ENCODE measurements around the gene ADAMTS6.

Gene ADAMTS6

GRCh38 chr5:65103756-65104440 lies 377.8 kb downstream of the ADAMTS6 start:
- no peak overlapping the region for H3K18ac ChIP-seq (ENCODE audit: low read depth in 1 of 2, low read length in 2 of 2)

GRCh38 chr5:65102976-65103711 lies 378.6 kb downstream of the ADAMTS6 start:
- Histone ChIP-seq H3K36me3 (ENCODE audit: control insufficient read depth in 1 of 2, insufficient read depth in 2 of 2, low read depth in 1 of 2, low read length in 2 of 2) (no peaks in the 10 kb centered on the region), H3K14ac (ENCODE audit: low read length in 2 of 2) (no peak overlapping the region), H2BK120ac (ENCODE audit: low read depth, low read length) (no peak overlapping the region), H2BK15ac (ENCODE audit: low read depth, poor library complexity, severe bottlenecking) (no peak overlapping the region), H2AFZ (ENCODE audit: low read depth, low read length) (peak overlapping the region; percentile 70), H2BK5ac (ENCODE audit: low read depth, low read length, poor library complexity, severe bottlenecking) (no peak overlapping the region), H2AK5ac (ENCODE audit: low read length, severe bottlenecking) (no peak overlapping the region), H3K9me3 (ENCODE audit: control insufficient read depth, low read length) (no peaks in the 10 kb centered on the region), H3K4me2 (ENCODE audit: low read length, poor library complexity, severe bottlenecking) (peak overlapping the region; percentile 10), H3K27me3 (ENCODE audit: control insufficient read depth in 1 of 2, insufficient read depth in 1 of 2, low read length in 2 of 2) (no peaks in the 10 kb centered on the region), H3K27ac (ENCODE audit: low read length, poor library complexity, severe bottlenecking) (no peak overlapping the region), H3K23ac (ENCODE audit: low read length in 2 of 2) (no peak overlapping the region), H3K18ac (ENCODE audit: low read depth in 1 of 2, low read length in 2 of 2) (peak overlapping the region in 1 of 2 experiments; percentile 29), H3K9ac (ENCODE audit: low read length) (peak overlapping the region; percentile 89), H4K91ac (ENCODE audit: low read length) (no peak overlapping the region), H3K4ac (ENCODE audit: low read depth in 1 of 2, low read length in 2 of 2) (peak overlapping the region in 1 of 2 experiments; percentile 44), H3K4me1 (ENCODE audit: control insufficient read depth, insufficient read depth, low read depth, low read length) (no peaks in the 10 kb centered on the region), H2BK12ac (ENCODE audit: low read length in 2 of 2) (peak overlapping the region in 1 of 2 experiments; percentile 30), H3K79me1 (replicated peaks; ENCODE audit: low read length, poor library complexity, severe bottlenecking) (no peaks in the 10 kb centered on the region), H4K8ac (ENCODE audit: low read length) (no peak overlapping the region), H3K4me3 (ENCODE audit: insufficient read depth in 1 of 2, low read depth in 1 of 2, low read length in 2 of 2) (peak overlapping the region in 1 of 2 experiments; percentile 71)
- WGBS = 81% methylated on average over 55 of the region's 55 CpGs
- DNase-seq = peak; percentile 11

More at GRCh38 chr5:65103756-65104440, 377.8 kb downstream of the ADAMTS6 start:
- H3K23ac ChIP-seq (ENCODE audit: low read length in 2 of 2) = no peak overlapping the region
- H3K27me3 ChIP-seq (ENCODE audit: control insufficient read depth in 1 of 2, insufficient read depth in 1 of 2, low read length in 2 of 2) = no peaks in the 10 kb centered on the region
- WGBS = 96% methylated on average over 14 of the region's 15 CpGs
- H3K14ac ChIP-seq (ENCODE audit: low read length in 2 of 2) = no peak overlapping the region
- H3K4me1 ChIP-seq (ENCODE audit: control insufficient read depth, insufficient read depth, low read depth, low read length) = no peaks in the 10 kb centered on the region
- no peak overlapping the region for H2AK5ac ChIP-seq (ENCODE audit: low read length, severe bottlenecking)
- H2BK15ac ChIP-seq (ENCODE audit: low read depth, poor library complexity, severe bottlenecking) = no peak overlapping the region
- H2AFZ ChIP-seq (ENCODE audit: low read depth, low read length) = no peak overlapping the region
- no peak overlapping the region for H2BK5ac ChIP-seq (ENCODE audit: low read depth, low read length, poor library complexity, severe bottlenecking)
- peak overlapping the region; percentile 89 for H3K9ac ChIP-seq (ENCODE audit: low read length)
- no peak for DNase-seq
- no peak overlapping the region for H3K27ac ChIP-seq (ENCODE audit: low read length, poor library complexity, severe bottlenecking)
- H3K79me1 ChIP-seq (replicated peaks; ENCODE audit: low read length, poor library complexity, severe bottlenecking) = no peaks in the 10 kb centered on the region
- H3K4ac ChIP-seq (ENCODE audit: low read depth in 1 of 2, low read length in 2 of 2) = no peak overlapping the region
- no peak overlapping the region for H2BK12ac ChIP-seq (ENCODE audit: low read length in 2 of 2)
- no peak overlapping the region for H2BK120ac ChIP-seq (ENCODE audit: low read depth, low read length)
- no peak overlapping the region for H4K91ac ChIP-seq (ENCODE audit: low read length)
- no peak overlapping the region for H3K4me2 ChIP-seq (ENCODE audit: low read length, poor library complexity, severe bottlenecking)
- no peak overlapping the region for H4K8ac ChIP-seq (ENCODE audit: low read length)
- no peaks in the 10 kb centered on the region for H3K36me3 ChIP-seq (ENCODE audit: control insufficient read depth in 1 of 2, insufficient read depth in 2 of 2, low read depth in 1 of 2, low read length in 2 of 2)
- no peaks in the 10 kb centered on the region for H3K9me3 ChIP-seq (ENCODE audit: control insufficient read depth, low read length)
- H3K4me3 ChIP-seq (ENCODE audit: insufficient read depth in 1 of 2, low read depth in 1 of 2, low read length in 2 of 2) = peak overlapping the region in 1 of 2 experiments; percentile 71

GRCh38 chr5:65102371-65102975 lies 379.2 kb downstream of the ADAMTS6 start:
- H2AFZ ChIP-seq (ENCODE audit: low read depth, low read length) = no peak overlapping the region
- no peak overlapping the region for H2AK5ac ChIP-seq (ENCODE audit: low read length, severe bottlenecking)
- peak overlapping the region in 1 of 2 experiments; percentile 44 for H3K4ac ChIP-seq (ENCODE audit: low read depth in 1 of 2, low read length in 2 of 2)
- no peaks in the 10 kb centered on the region for H3K79me1 ChIP-seq (replicated peaks; ENCODE audit: low read length, poor library complexity, severe bottlenecking)
- no peaks in the 10 kb centered on the region for H3K36me3 ChIP-seq (ENCODE audit: control insufficient read depth in 1 of 2, insufficient read depth in 2 of 2, low read depth in 1 of 2, low read length in 2 of 2)
- no peak overlapping the region for H2BK5ac ChIP-seq (ENCODE audit: low read depth, low read length, poor library complexity, severe bottlenecking)
- H3K9me3 ChIP-seq (ENCODE audit: control insufficient read depth, low read length) = no peaks in the 10 kb centered on the region
- H2BK15ac ChIP-seq (ENCODE audit: low read depth, poor library complexity, severe bottlenecking) = no peak overlapping the region
- peak overlapping the region; percentile 89 for H3K9ac ChIP-seq (ENCODE audit: low read length)
- no peaks in the 10 kb centered on the region for H3K4me1 ChIP-seq (ENCODE audit: control insufficient read depth, insufficient read depth, low read depth, low read length)
- no peak overlapping the region for H3K14ac ChIP-seq (ENCODE audit: low read length in 2 of 2)
- H3K4me3 ChIP-seq (ENCODE audit: insufficient read depth in 1 of 2, low read depth in 1 of 2, low read length in 2 of 2) = peak overlapping the region in 1 of 2 experiments; percentile 71
- H3K27me3 ChIP-seq (ENCODE audit: control insufficient read depth in 1 of 2, insufficient read depth in 1 of 2, low read length in 2 of 2) = no peaks in the 10 kb centered on the region
- H4K91ac ChIP-seq (ENCODE audit: low read length) = peak overlapping the region; percentile 47
- H3K23ac ChIP-seq (ENCODE audit: low read length in 2 of 2) = no peak overlapping the region
- peak overlapping the region; percentile 31 for H4K8ac ChIP-seq (ENCODE audit: low read length)
- H2BK120ac ChIP-seq (ENCODE audit: low read depth, low read length) = no peak overlapping the region
- no peak for DNase-seq
- peak overlapping the region in 1 of 2 experiments; percentile 29 for H3K18ac ChIP-seq (ENCODE audit: low read depth in 1 of 2, low read length in 2 of 2)
- no peak overlapping the region for H3K27ac ChIP-seq (ENCODE audit: low read length, poor library complexity, severe bottlenecking)
- no peak overlapping the region for H3K4me2 ChIP-seq (ENCODE audit: low read length, poor library complexity, severe bottlenecking)
- 90% methylated on average over 13 of the region's 17 CpGs for WGBS
- H2BK12ac ChIP-seq (ENCODE audit: low read length in 2 of 2) = peak overlapping the region; percentile 30 to 59

GRCh38 chr5:65101632-65102100 lies 380.1 kb downstream of the ADAMTS6 start:
- Histone ChIP-seq H3K18ac (ENCODE audit: low read depth in 1 of 2, low read length in 2 of 2) (no peak overlapping the region), H2BK15ac (ENCODE audit: low read depth, poor library complexity, severe bottlenecking) (no peak overlapping the region), H3K79me1 (replicated peaks; ENCODE audit: low read length, poor library complexity, severe bottlenecking) (no peaks in the 10 kb centered on the region), H3K27me3 (ENCODE audit: control insufficient read depth in 1 of 2, insufficient read depth in 1 of 2, low read length in 2 of 2) (no peaks in the 10 kb centered on the region), H2BK5ac (ENCODE audit: low read depth, low read length, poor library complexity, severe bottlenecking) (no peak overlapping the region), H2AFZ (ENCODE audit: low read depth, low read length) (no peak overlapping the region), H3K4me1 (ENCODE audit: control insufficient read depth, insufficient read depth, low read depth, low read length) (no peaks in the 10 kb centered on the region), H2BK12ac (ENCODE audit: low read length in 2 of 2) (no peak overlapping the region), H3K4ac (ENCODE audit: low read depth in 1 of 2, low read length in 2 of 2) (no peak overlapping the region), H3K4me3 (ENCODE audit: insufficient read depth in 1 of 2, low read depth in 1 of 2, low read length in 2 of 2) (no peak overlapping the region), H3K14ac (ENCODE audit: low read length in 2 of 2) (no peak overlapping the region), H3K36me3 (ENCODE audit: control insufficient read depth in 1 of 2, insufficient read depth in 2 of 2, low read depth in 1 of 2, low read length in 2 of 2) (no peaks in the 10 kb centered on the region), H4K91ac (ENCODE audit: low read length) (no peak overlapping the region), H3K4me2 (ENCODE audit: low read length, poor library complexity, severe bottlenecking) (no peak overlapping the region), H2BK120ac (ENCODE audit: low read depth, low read length) (no peak overlapping the region), H4K8ac (ENCODE audit: low read length) (no peak overlapping the region), H3K9me3 (ENCODE audit: control insufficient read depth, low read length) (no peaks in the 10 kb centered on the region), H2AK5ac (ENCODE audit: low read length, severe bottlenecking) (no peak overlapping the region), H3K27ac (ENCODE audit: low read length, poor library complexity, severe bottlenecking) (no peak overlapping the region), H3K23ac (ENCODE audit: low read length in 2 of 2) (no peak overlapping the region), H3K9ac (ENCODE audit: low read length) (peak overlapping the region; percentile 64)
- 83% methylated on average over 8 of the region's 8 CpGs for WGBS
- DNase-seq = peak; percentile 22

All from mesenchymal stem cell (in vitro differentiated cells and primary cell).